D341Med (cell line): ENCODE results near the gene C17orf113.
"Not testable (repeated sequence)": the region's sequence is repeated elsewhere in the genome, so short reads cannot be mapped to it uniquely, and the experiment has no call there.

Source experiments
- DNase-seq: peaks from one replicate; pipeline ENCODE4 v3.0.0; 2012; ENCODE audit warnings: low spot score

C17orf113 gene

DNA sequence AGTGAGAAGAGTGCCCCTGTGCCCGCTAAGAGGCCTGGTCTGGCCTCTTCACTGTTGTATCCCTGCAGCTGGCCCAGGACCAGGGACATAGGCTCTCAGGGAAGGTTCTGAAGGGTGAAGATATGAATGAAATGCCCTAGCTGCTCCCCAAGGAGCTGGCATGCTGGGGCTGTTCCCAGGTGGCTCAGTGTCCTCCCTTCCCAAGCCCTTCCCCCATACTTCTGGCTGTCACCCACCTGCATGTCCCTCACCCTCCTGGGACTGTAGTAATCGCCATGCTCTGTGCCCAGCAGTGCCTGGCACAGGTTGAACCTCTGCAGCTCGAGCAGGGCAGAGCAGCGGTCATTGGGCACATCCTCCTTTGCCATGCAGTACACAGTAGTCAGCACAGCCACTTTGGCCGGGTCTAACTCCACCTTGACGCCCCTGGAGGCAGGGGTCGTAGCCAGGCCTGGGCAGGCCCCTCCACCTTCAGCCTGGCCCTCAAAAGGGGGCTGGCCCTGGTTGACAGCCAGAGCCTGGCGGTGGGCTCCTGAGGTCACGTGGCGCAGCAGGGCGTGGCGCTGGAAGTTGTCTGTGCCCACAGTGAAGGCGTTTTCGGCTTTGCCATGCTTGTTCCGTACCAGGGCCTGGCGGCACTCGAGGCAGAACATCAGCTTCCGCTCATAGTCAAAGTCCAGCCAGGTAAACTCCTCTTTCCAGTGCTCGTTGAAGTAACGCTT, 7.6 kb downstream of the C17orf113 start:
- no peak for DNase-seq

- DNase-seq, result no peak
These were observed 8.8 kb downstream of the C17orf113 start for GRCh38 chr17:42041619-42042018.

DNA sequence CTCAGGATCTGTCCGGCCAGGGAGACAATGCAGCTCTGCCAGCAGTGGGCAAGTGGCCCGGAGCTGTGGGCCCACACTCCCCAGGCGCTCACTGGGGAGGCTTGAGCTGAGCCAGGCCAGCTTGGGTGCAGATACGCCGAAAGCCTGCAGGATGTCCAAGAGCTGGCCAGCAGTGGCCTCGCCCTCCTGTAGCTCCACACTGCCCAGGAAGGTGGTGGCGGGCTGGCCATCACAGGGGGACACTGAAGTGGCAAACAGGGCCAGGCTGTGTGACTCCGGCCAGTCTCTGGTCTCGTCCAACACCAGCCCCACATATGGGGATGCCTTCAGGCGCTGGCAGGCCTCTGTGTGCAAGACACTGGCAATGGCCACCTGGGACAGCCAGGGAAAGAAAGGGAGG, 9.6 kb downstream of the C17orf113 start:
- no peak for DNase-seq

DNA sequence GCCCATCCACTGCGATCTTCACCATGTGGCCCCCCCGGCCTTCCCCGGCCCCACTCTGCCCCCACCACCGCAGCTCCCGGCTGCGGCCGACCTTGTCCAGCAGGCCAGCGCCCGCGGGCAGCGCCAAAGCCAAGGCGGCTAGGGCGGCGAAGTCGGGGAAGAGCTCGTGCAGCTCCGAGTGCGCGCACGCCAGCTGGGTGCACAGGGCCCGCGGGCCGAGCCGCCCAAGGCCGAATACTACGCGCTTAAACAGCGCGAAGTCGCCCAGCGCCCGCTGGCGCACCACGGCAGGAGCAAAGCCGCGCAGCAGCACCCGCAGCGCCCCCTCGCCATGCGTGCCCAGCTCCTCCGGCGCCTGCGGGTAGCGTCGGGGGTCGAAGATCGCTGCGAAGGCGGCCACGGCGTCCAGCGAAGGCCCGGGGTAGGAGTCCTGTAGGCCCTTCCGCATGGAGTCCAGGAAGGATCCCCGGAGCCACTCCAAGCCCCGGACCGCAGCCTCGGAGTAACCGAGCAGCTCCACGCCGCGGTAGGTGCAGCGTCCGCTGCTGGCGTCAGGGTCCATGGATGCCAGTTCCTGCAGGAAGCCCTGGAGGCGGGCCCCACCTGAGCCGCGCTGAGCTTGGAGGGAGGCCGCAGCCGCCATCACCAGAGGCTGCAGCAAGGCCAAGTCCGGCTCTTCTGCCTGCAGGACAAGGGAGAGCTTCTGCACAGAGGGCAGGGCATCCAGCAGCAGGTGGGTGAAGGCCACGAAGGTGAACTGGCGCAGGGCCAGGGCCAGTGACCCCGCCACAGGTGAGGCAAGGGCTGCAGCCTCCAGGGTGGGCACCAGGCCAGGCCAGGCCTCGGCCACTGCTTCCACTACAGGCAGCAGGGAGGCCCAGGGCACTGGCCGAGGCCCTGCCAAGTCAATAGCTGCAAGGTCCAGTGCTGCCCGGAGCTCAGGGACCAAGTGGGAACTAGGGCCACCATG, 10.3 kb downstream of the C17orf113 start:
- no peak for DNase-seq

- DNase-seq, result no peak
These were observed 12.0 kb downstream of the C17orf113 start for GRCh38 chr17:42038221-42038973.

- DNase-seq, result no peak
These were observed 16.3 kb downstream of the C17orf113 start for GRCh38 chr17:42034059-42034458.

GRCh38 chr17:42031584-42031983, 18.8 kb downstream of the C17orf113 start:
- peak; percentile 28 for DNase-seq

- no peak for DNase-seq
These were observed 21.6 kb downstream of the C17orf113 start for GRCh38 chr17:42028791-42029127.

GRCh38 chr17:42027961-42028790, 22.2 kb downstream of the C17orf113 start:
- peak; percentile 63 for DNase-seq

DNA sequence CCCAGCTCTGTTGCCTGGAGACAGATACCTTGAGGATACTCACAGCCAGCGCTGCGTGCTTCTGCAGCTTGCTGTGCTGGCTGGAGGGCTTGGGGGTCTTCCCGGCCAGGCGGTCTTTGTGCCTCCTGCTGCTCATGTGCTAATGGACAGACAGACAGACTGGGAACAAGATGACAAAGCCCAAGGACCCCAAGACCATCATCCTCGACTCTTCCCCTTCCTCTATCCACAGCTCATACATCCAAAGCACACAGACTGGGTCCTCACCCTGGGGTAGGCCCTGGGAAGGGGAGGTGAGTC, 22.9 kb downstream of the C17orf113 start:
- no peak for DNase-seq

DNA sequence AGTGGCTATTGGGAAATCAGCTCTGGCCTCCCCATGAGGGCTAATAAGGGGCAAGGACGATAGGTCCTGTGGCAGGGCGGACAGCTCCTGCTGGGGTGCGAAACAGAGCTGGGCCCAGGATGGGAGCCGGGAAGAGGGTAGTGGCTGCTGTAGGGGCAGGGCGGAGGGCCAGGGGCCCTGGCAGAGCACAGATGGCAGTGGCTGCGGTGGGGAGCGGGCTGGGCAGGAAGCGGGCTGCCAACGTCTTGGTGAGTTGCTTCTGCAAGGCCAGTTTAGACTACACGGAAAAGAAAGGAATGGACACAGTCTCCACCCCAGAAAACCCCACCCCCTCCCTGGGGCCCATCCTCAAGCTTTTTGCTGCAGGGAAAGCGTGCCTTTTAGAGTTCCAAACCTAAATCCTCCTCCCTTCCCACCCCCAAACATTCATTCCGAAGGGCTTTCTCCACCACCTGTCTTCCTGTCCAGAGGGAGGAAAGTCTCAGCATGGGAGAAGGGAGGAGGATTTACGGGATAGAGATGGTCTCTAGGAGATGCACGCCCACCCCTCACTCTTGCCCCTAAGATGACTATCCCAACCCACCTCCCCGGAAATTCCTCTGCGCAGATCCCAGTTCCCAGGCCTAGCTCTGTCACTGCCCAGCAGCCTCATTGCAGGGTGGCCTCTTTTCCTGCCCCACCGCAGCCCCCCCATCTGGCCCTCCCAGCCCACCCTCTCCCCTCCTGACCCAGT, 23.4 kb downstream of the C17orf113 start:
- DNase-seq, result peak; percentile 53

DNA sequence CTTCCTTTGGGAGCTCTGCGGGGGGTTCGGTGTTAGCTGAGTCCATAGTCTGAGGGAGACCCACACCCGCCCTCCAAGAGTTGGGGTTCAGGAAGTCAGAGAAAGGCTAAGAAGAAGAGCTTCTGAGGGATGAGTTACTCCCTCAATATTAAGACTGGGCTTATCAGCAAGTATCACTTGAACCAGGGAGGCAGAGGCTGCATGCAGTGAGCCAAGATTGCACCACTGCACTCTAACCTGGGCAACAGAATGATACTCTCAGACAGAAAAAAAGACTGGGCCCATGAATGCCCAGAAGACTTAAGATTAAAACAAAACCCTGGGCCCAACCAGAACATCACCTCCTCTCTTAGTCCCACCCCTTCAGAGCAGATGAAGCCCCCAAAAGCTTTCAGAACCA, 24.5 kb downstream of the C17orf113 start:
- no peak for DNase-seq

- DNase-seq, result no peak
These were observed 25.2 kb downstream of the C17orf113 start for GRCh38 chr17:42025191-42025579.

GRCh38 chr17:42023524-42024349, 26.7 kb downstream of the C17orf113 start:
- DNase-seq, result no peak

- not testable (repeated sequence) for DNase-seq
These were observed 29.6 kb downstream of the C17orf113 start for GRCh38 chr17:42020845-42021244.

GRCh38 chr17:42019509-42020404, 30.6 kb downstream of the C17orf113 start, which contains the start of gene NKIRAS2:
NKIRAS2 (plus strand) TSS chr17:42020090; CDS start chr17:42021578, 1,488 bp downstream.
- peak; percentile 98 for DNase-seq

DNA sequence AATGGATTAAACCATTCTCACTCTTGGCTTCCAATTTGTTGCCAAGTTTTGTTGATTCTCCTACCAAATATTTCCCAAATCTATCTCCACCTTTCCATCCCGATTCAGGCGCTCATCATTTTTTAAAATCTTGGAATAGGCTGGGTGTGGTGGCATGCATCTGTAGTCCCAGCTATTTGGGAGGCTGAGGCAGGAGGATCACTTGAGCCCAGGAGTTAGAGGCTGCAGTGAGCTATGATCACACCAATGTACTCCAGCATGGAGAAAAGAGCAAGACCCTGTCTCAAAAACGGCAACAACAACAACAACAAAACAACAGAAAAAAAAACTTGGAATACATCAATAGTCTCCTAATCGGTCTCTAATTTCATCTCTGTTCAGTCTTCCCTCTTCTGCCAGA, 31.4 kb downstream of the C17orf113 start:
- no peak for DNase-seq

- no peak for DNase-seq
These were observed 32.1 kb downstream of the C17orf113 start for GRCh38 chr17:42018339-42018738.

DNA sequence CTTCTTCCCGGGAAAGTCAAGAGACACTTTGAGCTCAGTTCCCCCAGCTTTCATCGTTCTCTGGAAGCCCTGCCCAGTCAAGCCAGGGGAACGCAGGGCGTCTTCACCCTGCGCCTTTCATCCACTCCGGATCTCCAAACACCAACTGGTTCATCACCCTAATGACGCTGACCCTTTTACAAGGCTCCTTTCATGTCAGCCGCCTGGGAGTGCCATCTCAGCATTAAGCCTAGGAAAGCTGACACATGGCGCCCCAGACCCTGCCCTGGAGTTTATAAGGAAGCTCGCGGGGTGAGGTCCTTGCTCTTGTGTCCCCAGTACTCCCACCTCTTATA, 32.6 kb downstream of the C17orf113 start:
- no peak for DNase-seq
